Vagina (tissue), 2 donors: Measurements from ENCODE around the gene ST6GALNAC6. TPM values are rescaled to one million over a fixed set of nuclear protein-coding genes. Genes with fewer than 3 reads are reported as not detected.
A peak's percentile ranks its signal among the peaks of the same experiment; 100 is the strongest.

Experiments used
- DNase-seq, 2 donors: peaks; one replicate each; pipeline ENCODE4 v3.0.0-alpha.2; 2017; ENCODE audit errors: extremely low spot score in 2 of 2
- H3K27ac ChIP-seq: fragments of 200-600 bp; sonication (generic); one replicate; pipeline ENCODE4 v1.5.1; 2019
- H3K27me3 ChIP-seq: fragments of 200-600 bp; sonication (generic); one replicate; pipeline ENCODE4 v1.5.1; 2019
- H3K36me3 ChIP-seq, 2 donors: fragments of 200-600 bp; sonication (generic); one replicate each; pipeline ENCODE4 v1.5.1; 2017 to 2019
- H3K4me1 ChIP-seq: fragments of 200-600 bp; sonication (generic); one replicate; pipeline ENCODE4 v1.5.1; 2019
- H3K4me3 ChIP-seq, 2 donors: fragments of 200-600 bp; sonication (generic); 1 replicate in 1 of 2; 2 replicates in 1 of 2; pipeline ENCODE4 v1.5.1; 2016 to 2019
- H3K9me3 ChIP-seq: fragments of 200-600 bp; sonication (generic); one replicate; pipeline ENCODE4 v1.5.1; 2019
- CTCF ChIP-seq, 3 experiments: fragments of 450-650 bp in 2 of 3; fragments of 200-600 bp in 1 of 3; sonication (generic) in 1 of 3; IDR thresholded peaks; one replicate each; pipeline ENCODE4 v1.5.1; 2017 to 2019; ENCODE audit warnings: antibody characterized with exemption in 3 of 3, mild to moderate bottlenecking in 2 of 3, moderate library complexity in 2 of 3
- POLR2A ChIP-seq, 2 donors: fragments of 450-650 bp; IDR thresholded peaks; one replicate each; pipeline ENCODE4 v1.6.1; 2017; ENCODE audit warnings: antibody characterized with exemption in 2 of 2, mild to moderate bottlenecking in 2 of 2, moderate library complexity in 2 of 2
- POLR2AphosphoS5 ChIP-seq, 2 donors: sonication (generic); formaldehyde crosslinking; IDR thresholded peaks; one replicate each; pipeline ENCODE4 v1.9.0; 2017; ENCODE audit warnings: antibody characterized with exemption in 2 of 2, mild to moderate bottlenecking in 2 of 2, low read depth in 1 of 2; ENCODE audit not compliant: insufficient read depth in 1 of 2
- intact Hi-C: fragments of 100-400 bp; cut with DNase I; formaldehyde crosslinking; loops from one replicate; pipeline ENCODE4 v1.15.1; 2023
- total RNA-seq: library from RNA; depleted of rRNA; stranded (reverse); fragments of >200 nt; gene quantifications from one replicate; pipeline ENCODE4 v1.2.3, GENCODE V29; 2016

ST6GALNAC6 gene
- total RNA-seq, 1 donor from 2014 or later, result 108 TPM

DNA sequence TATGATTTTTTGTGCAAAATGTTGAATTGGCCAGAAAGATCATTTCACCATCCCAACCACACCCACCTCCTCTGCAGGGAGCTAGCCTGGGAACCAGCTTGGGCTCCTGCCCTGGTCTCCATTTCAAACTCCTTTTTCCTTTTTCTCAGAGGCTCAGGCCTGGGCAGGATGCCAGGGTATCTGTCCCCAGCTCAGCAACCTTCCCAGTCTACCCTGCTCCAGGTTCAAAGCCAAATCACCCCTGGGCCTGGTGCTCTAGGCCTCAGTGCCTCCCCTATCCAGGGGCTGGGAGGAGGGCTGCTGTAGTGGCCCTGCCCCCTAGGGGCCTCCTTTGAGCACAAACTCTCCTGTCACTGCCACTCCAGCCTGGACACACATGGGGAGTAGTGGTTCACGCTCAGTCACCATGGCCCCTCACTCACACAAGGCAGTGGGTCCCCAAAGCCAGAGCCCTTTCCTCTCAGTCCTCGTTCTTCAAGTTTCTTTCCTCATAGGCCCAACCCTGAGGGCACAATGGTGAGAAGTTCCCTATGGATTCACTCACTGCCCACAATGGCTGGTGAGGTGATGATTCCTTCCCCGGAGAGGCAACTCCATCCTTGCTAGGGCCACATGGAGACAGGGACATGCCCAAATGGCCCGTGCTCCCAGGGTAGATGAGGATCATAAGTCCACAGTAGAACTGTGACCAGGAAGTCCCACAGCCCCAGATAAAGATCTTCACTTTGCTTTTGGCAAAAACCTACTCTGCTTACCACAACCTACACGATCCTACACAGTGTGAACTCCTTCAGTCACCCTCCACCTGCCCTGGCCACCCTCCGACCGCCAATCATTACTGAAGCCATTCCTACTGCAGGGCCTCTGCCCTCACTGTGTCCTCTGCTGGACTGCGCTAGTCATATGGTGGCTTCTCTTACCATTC, 19.0 kb upstream of the ST6GALNAC6 start:
- TF ChIP-seq POLR2A (IDR thresholded peaks at IDR 0.05) (no peak), CTCF (IDR thresholded peaks at IDR 0.05) (no peak), POLR2AphosphoS5 (IDR thresholded peaks at IDR 0.05; ENCODE audit: insufficient read depth in 1 of 2, low read depth in 1 of 2) (no peak)
- intact Hi-C loops, result loop anchor here (5.0 kb wide), 1 partner anchor 131 kb away; the partner anchor contains the start of gene CDK9
- Histone ChIP-seq H3K27ac (peak overlapping the region; percentile 73), H3K27me3 (no peaks in the 10 kb centered on the region), H3K4me1 (peaks cover 65% of the 10 kb centered on the region), H3K36me3 (peaks cover 0 to 5% of the 10 kb centered on the region in 2 donors), H3K4me3 (no peak overlapping the region), H3K9me3 (no peaks in the 10 kb centered on the region)
- DNase-seq, result no peak

- no peak for DNase-seq
- TF ChIP-seq POLR2A (IDR thresholded peaks at IDR 0.05), result no peak
- TF ChIP-seq POLR2AphosphoS5 (IDR thresholded peaks at IDR 0.05; ENCODE audit: insufficient read depth in 1 of 2, low read depth in 1 of 2), result no peak
- TF ChIP-seq CTCF (IDR thresholded peaks at IDR 0.05), result no peak
- Histone ChIP-seq H3K27ac (peak overlapping the region; percentile 73), H3K36me3 (peaks cover 0 to 13% of the 10 kb centered on the region in 2 donors), H3K9me3 (no peaks in the 10 kb centered on the region), H3K4me1 (peaks cover 65% of the 10 kb centered on the region), H3K4me3 (no peak overlapping the region), H3K27me3 (no peaks in the 10 kb centered on the region)
- intact Hi-C loops, result loop anchor here (5.0 kb wide), 1 partner anchor 130 kb away; the partner anchor contains the start of gene CDK9
Measured at GRCh38 chr9:127917603-127918002, 18.2 kb upstream of the ST6GALNAC6 start.

- peak within 1 kb of the TSS; percentile 81 to 84 for H3K4me3 ChIP-seq
- no peaks in the 10 kb centered on the region for H3K9me3 ChIP-seq
- H3K27me3 ChIP-seq, result no peaks in the 10 kb centered on the region
- intact Hi-C loops, result loop anchor here (5.0 kb wide), 1 partner anchor 130 kb away; the partner anchor contains the start of gene CDK9
- no peak for TF ChIP-seq CTCF (IDR thresholded peaks at IDR 0.05)
- peak in 1 of 2 donors; percentile 84 for TF ChIP-seq POLR2AphosphoS5 (IDR thresholded peaks at IDR 0.05; ENCODE audit: insufficient read depth in 1 of 2, low read depth in 1 of 2)
- peak in 1 of 2 donors; percentile 35 for TF ChIP-seq POLR2A (IDR thresholded peaks at IDR 0.05)
- peaks cover 0 to 19% of the 10 kb centered on the region in 2 donors for H3K36me3 ChIP-seq
- peak within 1 kb of the TSS; percentile 74 for H3K27ac ChIP-seq
- DNase-seq, result no peak
- peaks cover 63% of the 10 kb centered on the region for H3K4me1 ChIP-seq
Measured at GRCh38 chr9:127916720-127917581, 17.5 kb upstream of the ST6GALNAC6 start, which contains the start of gene ST6GALNAC4. Gene ST6GALNAC4, minus strand, starts transcription at chr9:127917041. Its CDS starts 622 bp downstream, at chr9:127916419.

DNA sequence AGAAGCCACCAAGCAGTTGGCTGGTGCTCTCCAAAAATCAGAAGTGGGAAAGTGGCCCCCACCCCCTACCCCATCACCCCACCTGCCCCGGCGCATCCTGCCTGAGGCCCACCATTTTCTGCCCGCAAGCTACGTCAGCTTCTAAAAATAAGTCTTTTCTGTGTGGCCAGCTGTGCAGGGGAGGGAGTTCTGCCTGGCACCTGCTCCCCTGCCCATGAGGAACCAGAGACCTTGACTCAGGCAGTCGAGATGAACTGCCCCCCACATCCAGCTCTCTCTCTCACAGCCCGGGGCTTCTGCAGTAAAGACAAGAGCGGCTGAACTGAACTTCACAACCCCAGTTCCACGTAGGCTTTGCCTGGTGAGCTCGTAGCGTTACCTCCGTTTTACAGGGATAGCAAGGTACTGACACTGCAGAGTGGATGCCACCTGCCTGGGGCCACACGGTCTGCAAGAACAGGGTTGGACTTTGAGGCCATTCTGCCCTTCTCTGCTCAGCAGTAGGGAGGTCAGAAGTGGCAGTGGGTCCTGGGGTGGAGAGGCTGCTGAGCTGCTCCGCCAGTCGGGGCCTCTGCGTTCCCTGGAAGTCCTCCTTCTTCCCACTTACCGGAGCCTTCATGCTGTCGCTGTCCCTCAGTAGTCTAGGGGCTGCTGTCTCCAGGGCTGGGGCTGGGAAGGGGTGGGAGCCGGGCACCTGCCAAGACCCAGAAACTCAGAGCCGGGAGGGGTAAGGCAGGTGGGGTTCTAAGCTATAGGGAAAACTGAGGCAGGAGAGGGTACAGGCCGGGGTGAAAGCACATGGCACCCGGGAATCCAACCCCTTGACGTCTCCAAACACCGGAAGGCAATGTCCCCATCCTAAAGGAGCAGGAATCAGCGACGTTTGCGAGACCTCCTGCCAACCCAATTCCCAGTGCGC, 16.7 kb upstream of the ST6GALNAC6 start:
- DNase-seq, result no peak
- TF ChIP-seq POLR2A (IDR thresholded peaks at IDR 0.05) (no peak), CTCF (IDR thresholded peaks at IDR 0.05) (no peak), POLR2AphosphoS5 (IDR thresholded peaks at IDR 0.05; ENCODE audit: insufficient read depth in 1 of 2, low read depth in 1 of 2) (no peak)
- intact Hi-C loops, result loop anchor here (5.0 kb wide), 1 partner anchor 129 kb away; the partner anchor contains the start of gene CDK9
- peaks cover 55% of the 10 kb centered on the region for H3K4me1 ChIP-seq
- no peaks in the 10 kb centered on the region for H3K9me3 ChIP-seq
- peak overlapping the region; percentile 81 to 84 for H3K4me3 ChIP-seq
- peaks cover 0 to 22% of the 10 kb centered on the region in 2 donors for H3K36me3 ChIP-seq
- H3K27me3 ChIP-seq, result no peaks in the 10 kb centered on the region
- H3K27ac ChIP-seq, result peak overlapping the region; percentile 74
